Panc1 (cell line): ENCODE measurements around the gene IL32. TPM values are rescaled to one million over a fixed set of nuclear protein-coding genes. Genes with fewer than 3 reads are reported as not detected.

Experiments
- ATAC-seq: fragments of 200-7000 bp; cut with Tn5 transposase; 2 replicates; pipeline ENCODE4 v1.9.1; 2020; ENCODE audit warnings: mild to moderate bottlenecking, moderate library complexity
- BruUV-seq: library from RNA; stranded (reverse); fragments of 400-500 nt; replicated peaks from 2 replicates; lab custom pipeline; 2021; lab: Mats Ljungman, UMichigan
- CTCF ChIA-PET: fragments of 300-600 bp; sonication (Branson Sonifier 250); formaldehyde crosslinking; loops from one replicate; lab custom pipeline; 2022; ENCODE audit warnings: antibody characterized with exemption; lab: Charles Lee
- POLR2A ChIA-PET: fragments of 300-600 bp; sonication (Branson Sonifier 250); formaldehyde crosslinking; loops from one replicate; lab custom pipeline; 2022; ENCODE audit warnings: antibody characterized with exemption; lab: Charles Lee
- DNase-seq: peaks from one replicate; pipeline ENCODE4 v3.0.0-alpha.2; 2010; ENCODE audit warnings: low read depth, low spot score
- H3K27ac ChIP-seq: 2 replicates; pipeline ENCODE4 v1.5.1; 2011; ENCODE audit warnings: mild to moderate bottlenecking, low read length, inconsistent platforms
- H3K27me3 ChIP-seq: fragments of 200-500 bp; sonication (Bioruptor generic); 2 replicates; pipeline ENCODE4 v1.6.0; 2014; ENCODE audit warnings: low read length, inconsistent platforms; ENCODE audit not compliant: control insufficient read depth, insufficient read depth
- H3K36me3 ChIP-seq: fragments of 200-500 bp; sonication (Bioruptor generic); 2 replicates; pipeline ENCODE4 v1.5.1; 2014; ENCODE audit warnings: inconsistent platforms, mild to moderate bottlenecking, low read length, moderate library complexity; ENCODE audit not compliant: control insufficient read depth, insufficient read depth
- H3K4me1 ChIP-seq: 2 replicates; pipeline ENCODE4 v1.5.1; 2011; ENCODE audit warnings: inconsistent platforms, mild to moderate bottlenecking, low read length, moderate library complexity; ENCODE audit not compliant: control insufficient read depth, insufficient read depth
- H3K4me3 ChIP-seq, 2 experiments: 2 replicates each; pipeline ENCODE4 v1.5.1; 2011 to 2012; ENCODE audit warnings: low read depth in 2 of 2, low read length in 2 of 2, mild to moderate bottlenecking in 2 of 2, inconsistent platforms in 1 of 2, moderate library complexity in 1 of 2
- H3K9me3 ChIP-seq: fragments of 200-500 bp; sonication (Bioruptor generic); 2 replicates; pipeline ENCODE4 v1.5.1; 2014; ENCODE audit warnings: low read depth, mild to moderate bottlenecking, inconsistent platforms, low read length, moderate library complexity; ENCODE audit not compliant: control insufficient read depth, insufficient read depth
- CTCF ChIP-seq: fragments of 450-650 bp; IDR thresholded peaks from 2 replicates; pipeline ENCODE4 v1.5.1; 2017; ENCODE audit warnings: mild to moderate bottlenecking
- POLR2AphosphoS5 ChIP-seq: IDR thresholded peaks from 2 replicates; pipeline ENCODE4 v1.6.1; 2012; ENCODE audit warnings: mild to moderate bottlenecking, low read depth, low read length, moderate library complexity
- REST ChIP-seq, 2 experiments: IDR thresholded peaks; 2 replicates each; pipeline ENCODE4 v1.6.1; 2011 to 2012; ENCODE audit warnings: low read depth in 2 of 2, control low read depth in 1 of 2, low read length in 1 of 2, mild to moderate bottlenecking in 1 of 2, moderate library complexity in 1 of 2; ENCODE audit not compliant: insufficient read depth in 1 of 2
- SIN3A ChIP-seq: IDR thresholded peaks from 2 replicates; pipeline ENCODE4 v1.6.1; 2012; ENCODE audit warnings: low read depth, mild to moderate bottlenecking, low read length, moderate library complexity, borderline replicate concordance; ENCODE audit not compliant: insufficient read depth
- TCF7L2 ChIP-seq: IDR thresholded peaks from 2 replicates; pipeline ENCODE4 v1.6.1; 2011; ENCODE audit warnings: mild to moderate bottlenecking, low read depth, low read length, inconsistent platforms
- in situ Hi-C: cut with HindIII; loops from 2 replicates; pipeline ENCODE4 v1.10.0; 2016; ENCODE audit warnings: low sequenced_read_pairs, low pct_unique_long_range_greater_than_20kb
- intact Hi-C: fragments of 100-400 bp; cut with micrococcal nuclease; formaldehyde crosslinking; loops from one replicate; pipeline ENCODE4 v1.10.0; 2022; ENCODE audit not compliant: unreplicated experiment
- total RNA-seq: library from RNA; stranded (reverse); gene quantifications from one replicate; pipeline ENCODE4 v1.2.1, GENCODE V29; 2021; ENCODE audit not compliant: unreplicated experiment

Gene IL32
- total RNA-seq, 1 experiment from 2014 or later: 17.1 TPM

GRCh38 chr16:3023415-3023668 is 42.1 kb upstream of the IL32 start:
- peaks cover 16% of the 10 kb centered on the region for H3K4me1 ChIP-seq
- in situ Hi-C loops: no loop called here
- H3K27me3 ChIP-seq: no peaks in the 10 kb centered on the region
- peak overlapping the region; percentile 99 for H3K27ac ChIP-seq
- no peaks in the 10 kb centered on the region for H3K9me3 ChIP-seq
- no TSS peak for BruUV-seq
- peak overlapping the region; percentile 94 to 95 for H3K4me3 ChIP-seq
- ATAC-seq: peak; percentile 46
- CTCF ChIA-PET: interaction anchor here (0.7 to 1.2 kb wide), 3 partner anchors 8 to 20 kb away, joined by 3 to 5 read pairs (median 4); no protein-coding TSS in a partner anchor
- TF ChIP-seq REST (IDR thresholded peaks at IDR 0.05; ENCODE audit: insufficient read depth in 1 of 2, low read depth in 2 of 2, low read length in 1 of 2): no peak
- TF ChIP-seq SIN3A: peak; percentile 60; the same call in 1 of the 2 replicates
- peak; percentile 89 for TF ChIP-seq POLR2AphosphoS5
- POLR2A ChIA-PET: interaction anchor here (0.6 kb wide), 2 partner anchors 32 to 1144 kb away, joined by 3 read pairs; no protein-coding TSS in a partner anchor
- intact Hi-C loops: no loop called here
- H3K36me3 ChIP-seq: peaks cover 9% of the 10 kb centered on the region
- DNase-seq: peak; percentile 87

- intact Hi-C loops (no loop called here), in situ Hi-C loops (no loop called here)
- TF ChIP-seq POLR2AphosphoS5 (peak; percentile 94), CTCF (no peak), REST (IDR thresholded peaks at IDR 0.05; ENCODE audit: insufficient read depth in 1 of 2, low read depth in 2 of 2, low read length in 1 of 2) (no peak), TCF7L2 (peak; percentile 38; the same call in 1 of the 2 replicates), SIN3A (peak; percentile 56; the same call in 1 of the 2 replicates)
- ChIA-PET POLR2A (interaction anchor here (0.6 kb wide), 3 partner anchors 19 to 1145 kb away, joined by 3 read pairs; no protein-coding TSS in a partner anchor), CTCF (interaction anchor here (0.7 kb wide), 1 partner anchor 20 kb away, joined by 4 read pairs; no protein-coding TSS in a partner anchor)
- H3K36me3 ChIP-seq: peaks cover 9% of the 10 kb centered on the region
- ATAC-seq: peak; percentile 61
- peaks cover 19% of the 10 kb centered on the region for H3K4me1 ChIP-seq
- peak within 1 kb of the TSS; percentile 99 for H3K27ac ChIP-seq
- no peaks in the 10 kb centered on the region for H3K27me3 ChIP-seq
- DNase-seq: peak; percentile 96
- BruUV-seq: no TSS peak
- H3K4me3 ChIP-seq: peak within 1 kb of the TSS; percentile 94 to 95
- no peaks in the 10 kb centered on the region for H3K9me3 ChIP-seq
These were observed 41.6 kb upstream of the IL32 start, which contains the start of the genes HCFC1R1 and THOC6 for GRCh38 chr16:3023669-3024478. Gene HCFC1R1 (minus strand): TSS chr16:3023942. CDS start chr16:3023941, 1 bp downstream. Gene THOC6 (plus strand): TSS chr16:3024035. CDS start chr16:3024327, 292 bp downstream.
